ENCODE data around the gene KRTAP12-2. TPM values are rescaled to one million over a fixed set of nuclear protein-coding genes. Genes with fewer than 3 reads are reported as not detected.

The KRTAP12-2 gene
- total RNA-seq, 1 experiment from 2014 or later, result not detected

GRCh38 chr21:44671911-44672310 is 5.2 kb upstream of the KRTAP12-2 start:
- Mint-ChIP-seq H3K27ac (ENCODE audit: unreplicated experiment) (no peak overlapping the region), H3K27me3 (ENCODE audit: insufficient read depth, unreplicated experiment) (peaks cover 31% of the 10 kb centered on the region), H3K9me3 (ENCODE audit: unreplicated experiment) (peaks cover 33% of the 10 kb centered on the region), H3K4me1 (ENCODE audit: low read depth, unreplicated experiment) (no peaks in the 10 kb centered on the region), H3K4me3 (ENCODE audit: unreplicated experiment) (no peak overlapping the region), H3K36me3 (ENCODE audit: insufficient read depth, unreplicated experiment) (no peaks in the 10 kb centered on the region)
- no peaks in the 10 kb centered on the region for H3K36me3 ChIP-seq (ENCODE audit: control insufficient read depth, insufficient read depth, low read length)
- TF ChIP-seq, protein P1, sequence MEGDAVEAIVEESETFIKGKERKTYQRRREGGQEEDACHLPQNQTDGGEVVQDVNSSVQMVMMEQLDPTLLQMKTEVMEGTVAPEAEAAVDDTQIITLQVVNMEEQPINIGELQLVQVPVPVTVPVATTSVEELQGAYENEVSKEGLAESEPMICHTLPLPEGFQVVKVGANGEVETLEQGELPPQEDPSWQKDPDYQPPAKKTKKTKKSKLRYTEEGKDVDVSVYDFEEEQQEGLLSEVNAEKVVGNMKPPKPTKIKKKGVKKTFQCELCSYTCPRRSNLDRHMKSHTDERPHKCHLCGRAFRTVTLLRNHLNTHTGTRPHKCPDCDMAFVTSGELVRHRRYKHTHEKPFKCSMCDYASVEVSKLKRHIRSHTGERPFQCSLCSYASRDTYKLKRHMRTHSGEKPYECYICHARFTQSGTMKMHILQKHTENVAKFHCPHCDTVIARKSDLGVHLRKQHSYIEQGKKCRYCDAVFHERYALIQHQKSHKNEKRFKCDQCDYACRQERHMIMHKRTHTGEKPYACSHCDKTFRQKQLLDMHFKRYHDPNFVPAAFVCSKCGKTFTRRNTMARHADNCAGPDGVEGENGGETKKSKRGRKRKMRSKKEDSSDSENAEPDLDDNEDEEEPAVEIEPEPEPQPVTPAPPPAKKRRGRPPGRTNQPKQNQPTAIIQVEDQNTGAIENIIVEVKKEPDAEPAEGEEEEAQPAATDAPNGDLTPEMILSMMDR (IDR thresholded peaks at IDR 0.05; ENCODE audit: insufficient read depth in 1 of 2, low read depth in 1 of 2, low read length in 1 of 2, severe bottlenecking in 1 of 2, unreplicated experiment in 1 of 2), result no peak
- no peak for DNase-seq
- ChIA-PET POLR2A (no interaction called here), CTCF (no interaction called here)
- no peaks in the 10 kb centered on the region for H3K27me3 ChIP-seq (replicated peaks; ENCODE audit: control insufficient read depth, insufficient read depth, low read length)
- no peak overlapping the region for H3K4me3 ChIP-seq (ENCODE audit: low read depth, low read length)
- intact Hi-C loops (cut with micrococcal nuclease; ENCODE audit: unreplicated experiment), result loop anchor here (2.0 kb wide), 1 partner anchor 25 kb away; the partner anchor contains the start of gene KRTAP10-12
- no TSS peak for BruUV-seq (replicated peaks)
- H3K9me3 ChIP-seq, result peaks cover 17% of the 10 kb centered on the region; the same call in 1 of the 2 replicates
- H3K4me1 ChIP-seq, result no peaks in the 10 kb centered on the region

- Mint-ChIP-seq H3K36me3 (ENCODE audit: insufficient read depth, unreplicated experiment) (no peaks in the 10 kb centered on the region), H3K27ac (ENCODE audit: unreplicated experiment) (no peak overlapping the region), H3K9me3 (ENCODE audit: unreplicated experiment) (peaks cover 33% of the 10 kb centered on the region), H3K4me1 (ENCODE audit: low read depth, unreplicated experiment) (no peaks in the 10 kb centered on the region), H3K4me3 (ENCODE audit: unreplicated experiment) (no peak overlapping the region), H3K27me3 (ENCODE audit: insufficient read depth, unreplicated experiment) (peaks cover 26% of the 10 kb centered on the region)
- Histone ChIP-seq H3K4me1 (no peaks in the 10 kb centered on the region), H3K9me3 (peaks cover 17% of the 10 kb centered on the region; the same call in 1 of the 2 replicates), H3K36me3 (ENCODE audit: control insufficient read depth, insufficient read depth, low read length) (no peaks in the 10 kb centered on the region), H3K4me3 (ENCODE audit: low read depth, low read length) (no peak overlapping the region), H3K27me3 (replicated peaks; ENCODE audit: control insufficient read depth, insufficient read depth, low read length) (no peaks in the 10 kb centered on the region)
- TF ChIP-seq, protein P1 (IDR thresholded peaks at IDR 0.05; ENCODE audit: insufficient read depth in 1 of 2, low read depth in 1 of 2, low read length in 1 of 2, severe bottlenecking in 1 of 2, unreplicated experiment in 1 of 2), result no peak
- no peak for DNase-seq
- BruUV-seq (replicated peaks), result no TSS peak
- intact Hi-C loops (cut with micrococcal nuclease; ENCODE audit: unreplicated experiment), result no loop called here
- ChIA-PET POLR2A (no interaction called here), CTCF (no interaction called here)
Measured at GRCh38 chr21:44670642-44671432, 4.1 kb upstream of the KRTAP12-2 start.

DNA sequence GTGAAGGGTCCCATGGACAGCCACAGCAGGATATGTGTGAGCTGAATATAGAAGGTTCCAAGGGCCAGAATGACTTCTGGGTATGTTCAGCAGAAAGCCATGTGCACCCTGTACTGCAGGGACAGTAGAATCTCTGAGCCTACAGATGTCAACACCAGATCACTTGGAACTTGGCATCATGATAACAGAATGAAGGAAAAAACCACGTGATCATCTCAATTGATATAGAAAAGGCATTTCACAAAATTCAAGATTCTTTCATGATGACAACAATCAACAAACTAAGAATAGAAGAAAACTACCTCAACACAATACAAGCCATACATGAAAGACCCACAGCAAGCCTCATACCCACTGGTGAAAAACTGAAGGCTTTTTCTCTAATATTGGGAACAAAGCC is 885 bp upstream of the KRTAP12-2 start:
- Mint-ChIP-seq H3K27ac (ENCODE audit: unreplicated experiment) (no peak overlapping the region), H3K27me3 (ENCODE audit: insufficient read depth, unreplicated experiment) (peaks cover 16% of the 10 kb centered on the region), H3K9me3 (ENCODE audit: unreplicated experiment) (peaks cover 16% of the 10 kb centered on the region), H3K36me3 (ENCODE audit: insufficient read depth, unreplicated experiment) (no peaks in the 10 kb centered on the region), H3K4me1 (ENCODE audit: low read depth, unreplicated experiment) (no peaks in the 10 kb centered on the region), H3K4me3 (ENCODE audit: unreplicated experiment) (no peak overlapping the region)
- intact Hi-C loops (cut with micrococcal nuclease; ENCODE audit: unreplicated experiment), result no loop called here
- H3K36me3 ChIP-seq (ENCODE audit: control insufficient read depth, insufficient read depth, low read length), result no peaks in the 10 kb centered on the region
- H3K27me3 ChIP-seq (replicated peaks; ENCODE audit: control insufficient read depth, insufficient read depth, low read length), result no peaks in the 10 kb centered on the region
- peaks cover 7% of the 10 kb centered on the region; the same call in 1 of the 2 replicates for H3K9me3 ChIP-seq
- TF ChIP-seq, protein P1 (IDR thresholded peaks at IDR 0.05; ENCODE audit: insufficient read depth in 1 of 2, low read depth in 1 of 2, low read length in 1 of 2, severe bottlenecking in 1 of 2, unreplicated experiment in 1 of 2), result no peak
- H3K4me1 ChIP-seq, result no peaks in the 10 kb centered on the region
- no peak for DNase-seq
- POLR2A ChIA-PET, result no interaction called here
- CTCF ChIA-PET, result no interaction called here
- no peak overlapping the region for H3K4me3 ChIP-seq (ENCODE audit: low read depth, low read length)
- no TSS peak for BruUV-seq (replicated peaks)

All from Caco-2 (cell line).